HG02973 (cell line): ENCODE data around the gene FSHR.

Source experiments
- ATAC-seq: cut with Tn5 transposase; IDR thresholded peaks from one replicate; pipeline ENCODE4 v1.9.1; 2021; ENCODE audit warnings: moderate library complexity; ENCODE audit not compliant: unreplicated experiment

The FSHR gene

GRCh38 chr2:49111456-49111855 is 42.9 kb downstream of the FSHR start:
- ATAC-seq, result no peak

GRCh38 chr2:49111006-49111405 is 43.3 kb downstream of the FSHR start:
- ATAC-seq, result no peak

GRCh38 chr2:49110571-49110970 is 43.7 kb downstream of the FSHR start:
- ATAC-seq, result no peak

GRCh38 chr2:49108851-49109250 is 45.5 kb downstream of the FSHR start:
- no peak for ATAC-seq

GRCh38 chr2:49108436-49108835 is 45.9 kb downstream of the FSHR start:
- ATAC-seq, result no peak

- ATAC-seq, result no peak
These were observed 48.8 kb downstream of the FSHR start for GRCh38 chr2:49105506-49105905.

- no peak for ATAC-seq
These were observed 52.2 kb downstream of the FSHR start for GRCh38 chr2:49102146-49102545.

GRCh38 chr2:49080681-49081080 is 73.6 kb downstream of the FSHR start:
- no peak for ATAC-seq

- ATAC-seq, result no peak
These were observed 83.6 kb downstream of the FSHR start for GRCh38 chr2:49070716-49071115.

GRCh38 chr2:49069829-49070228 is 84.5 kb downstream of the FSHR start:
- ATAC-seq, result no peak

- ATAC-seq, result no peak
These were observed 85.7 kb downstream of the FSHR start for GRCh38 chr2:49068613-49069012.

GRCh38 chr2:49067971-49068370 is 86.3 kb downstream of the FSHR start:
- no peak for ATAC-seq

- no peak for ATAC-seq
These were observed 101.2 kb downstream of the FSHR start for GRCh38 chr2:49053156-49053555.

- no peak for ATAC-seq
These were observed 104.0 kb downstream of the FSHR start for GRCh38 chr2:49050265-49050664.

- no peak for ATAC-seq
These were observed 105.2 kb downstream of the FSHR start for GRCh38 chr2:49049161-49049560.

GRCh38 chr2:49045083-49045482 is 109.2 kb downstream of the FSHR start:
- no peak for ATAC-seq

- no peak for ATAC-seq
These were observed 109.8 kb downstream of the FSHR start for GRCh38 chr2:49044350-49045079.

GRCh38 chr2:49043405-49043982 is 110.8 kb downstream of the FSHR start:
- ATAC-seq, result no peak

GRCh38 chr2:49042488-49042887 is 111.8 kb downstream of the FSHR start:
- no peak for ATAC-seq

GRCh38 chr2:49041061-49041460 is 113.3 kb downstream of the FSHR start:
- ATAC-seq, result no peak

- ATAC-seq, result no peak
These were observed 117.1 kb downstream of the FSHR start for GRCh38 chr2:49037197-49037596.

- no peak for ATAC-seq
These were observed 118.8 kb downstream of the FSHR start for GRCh38 chr2:49035481-49035880.
